WERI-Rb-1 (cell line): ENCODE data around the gene KRTAP3-3.

Experiments
- DNase-seq: peaks from one replicate; pipeline ENCODE4 v3.0.0-alpha.2; 2020
- H3K27ac ChIP-seq: fragments of 250-450 bp; sonication (Bioruptor Pico); 2 replicates; pipeline ENCODE4 v1.5.1; 2020; ENCODE audit warnings: mild to moderate bottlenecking, moderate library complexity
- H3K27me3 ChIP-seq: fragments of 250-450 bp; sonication (Bioruptor Pico); 2 replicates; pipeline ENCODE4 v1.5.1; 2021; ENCODE audit warnings: mild to moderate bottlenecking, low read depth, moderate library complexity; ENCODE audit not compliant: insufficient read depth, severe bottlenecking
- H3K36me3 ChIP-seq: fragments of 250-450 bp; sonication (Bioruptor Pico); 2 replicates; pipeline ENCODE4 v1.5.1; 2020; ENCODE audit warnings: mild to moderate bottlenecking, moderate library complexity
- H3K4me3 ChIP-seq: 2 replicates; pipeline ENCODE4 v1.5.1; 2011; ENCODE audit warnings: low read depth, mild to moderate bottlenecking, control low read depth, low read length
- H3K9me3 ChIP-seq: fragments of 250-450 bp; sonication (Bioruptor Pico); 2 replicates; pipeline ENCODE4 v1.5.1; 2021; ENCODE audit warnings: mild to moderate bottlenecking, moderate library complexity; ENCODE audit not compliant: severe bottlenecking
- TF ChIP-seq, protein P1 (sequence below): IDR thresholded peaks from 2 replicates; pipeline ENCODE4 v1.5.1; 2011; ENCODE audit warnings: low read depth, mild to moderate bottlenecking, control low read depth, inconsistent platforms, low read length

The KRTAP3-3 gene

DNA sequence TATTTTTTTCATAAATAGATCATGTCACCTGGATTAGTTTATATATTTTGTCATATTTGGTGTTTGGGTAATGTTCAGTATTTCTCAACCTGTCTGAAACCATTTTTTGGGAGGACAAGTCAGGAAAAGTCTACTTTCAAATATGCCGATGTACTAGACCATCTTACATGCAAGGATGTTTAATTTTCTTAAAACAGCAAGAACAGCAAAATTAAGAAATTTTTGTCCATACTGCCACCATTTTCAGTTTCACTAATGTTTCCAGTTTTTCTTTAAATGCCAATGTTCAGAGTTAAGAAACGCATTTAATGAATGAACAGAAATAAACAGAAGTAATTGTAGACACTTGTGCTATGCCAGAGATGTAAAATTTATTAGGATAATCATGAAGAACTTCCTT is 880 bp downstream of the KRTAP3-3 start:
- TF ChIP-seq, protein P1, sequence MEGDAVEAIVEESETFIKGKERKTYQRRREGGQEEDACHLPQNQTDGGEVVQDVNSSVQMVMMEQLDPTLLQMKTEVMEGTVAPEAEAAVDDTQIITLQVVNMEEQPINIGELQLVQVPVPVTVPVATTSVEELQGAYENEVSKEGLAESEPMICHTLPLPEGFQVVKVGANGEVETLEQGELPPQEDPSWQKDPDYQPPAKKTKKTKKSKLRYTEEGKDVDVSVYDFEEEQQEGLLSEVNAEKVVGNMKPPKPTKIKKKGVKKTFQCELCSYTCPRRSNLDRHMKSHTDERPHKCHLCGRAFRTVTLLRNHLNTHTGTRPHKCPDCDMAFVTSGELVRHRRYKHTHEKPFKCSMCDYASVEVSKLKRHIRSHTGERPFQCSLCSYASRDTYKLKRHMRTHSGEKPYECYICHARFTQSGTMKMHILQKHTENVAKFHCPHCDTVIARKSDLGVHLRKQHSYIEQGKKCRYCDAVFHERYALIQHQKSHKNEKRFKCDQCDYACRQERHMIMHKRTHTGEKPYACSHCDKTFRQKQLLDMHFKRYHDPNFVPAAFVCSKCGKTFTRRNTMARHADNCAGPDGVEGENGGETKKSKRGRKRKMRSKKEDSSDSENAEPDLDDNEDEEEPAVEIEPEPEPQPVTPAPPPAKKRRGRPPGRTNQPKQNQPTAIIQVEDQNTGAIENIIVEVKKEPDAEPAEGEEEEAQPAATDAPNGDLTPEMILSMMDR, result no peak
- no peak for DNase-seq
- H3K9me3 ChIP-seq, result peaks cover 9% of the 10 kb centered on the region
- no peaks in the 10 kb centered on the region for H3K27me3 ChIP-seq
- no peaks in the 10 kb centered on the region for H3K36me3 ChIP-seq
- H3K4me3 ChIP-seq, result no peak overlapping the region
- H3K27ac ChIP-seq, result peak overlapping the region; percentile 65

DNA sequence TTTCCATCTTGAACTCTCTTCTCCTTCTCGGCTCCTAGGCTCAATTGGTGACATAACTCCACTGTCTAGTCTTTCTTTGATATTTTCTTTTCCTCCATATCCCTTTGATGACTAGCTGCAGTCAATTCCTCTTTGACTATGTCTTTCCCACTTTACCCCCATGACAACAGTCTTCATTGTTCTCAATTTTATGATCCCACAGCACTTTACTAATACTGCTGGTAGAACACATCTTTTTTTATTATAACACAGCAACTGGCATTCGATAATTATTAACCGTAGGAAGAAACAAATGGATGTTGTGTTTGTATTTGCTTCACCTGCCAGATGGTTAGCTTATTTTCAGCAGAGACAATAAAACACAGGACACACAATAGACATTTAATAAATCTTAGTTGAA is 1.3 kb downstream of the KRTAP3-3 start:
- Histone ChIP-seq H3K27me3 (no peaks in the 10 kb centered on the region), H3K36me3 (no peaks in the 10 kb centered on the region), H3K4me3 (no peak overlapping the region), H3K9me3 (peaks cover 9% of the 10 kb centered on the region), H3K27ac (no peak overlapping the region)
- DNase-seq, result no peak
- TF ChIP-seq, protein P1, result no peak

DNA sequence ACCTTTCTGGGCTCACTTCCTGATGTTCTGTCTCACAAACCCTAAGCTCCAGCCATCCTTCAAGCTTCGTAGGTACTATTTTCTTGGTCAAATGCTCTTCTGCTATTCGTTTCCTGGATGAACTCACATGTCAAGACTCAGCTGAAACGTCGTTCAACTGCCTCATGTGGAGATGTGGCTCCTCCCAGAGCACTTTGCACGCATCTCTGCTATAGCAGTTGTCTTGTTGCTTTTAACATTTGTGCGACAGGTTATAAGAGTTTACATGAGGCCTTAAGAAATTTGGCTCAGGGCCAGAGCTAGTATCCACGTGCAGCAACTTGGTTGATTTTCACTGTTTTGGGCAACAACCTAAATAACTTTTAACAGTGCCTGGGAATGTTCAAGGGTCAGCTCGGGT is 7.0 kb downstream of the KRTAP3-3 start:
- H3K4me3 ChIP-seq, result no peak overlapping the region
- H3K9me3 ChIP-seq, result peaks cover 9% of the 10 kb centered on the region
- no peak for DNase-seq
- no peak overlapping the region for H3K27ac ChIP-seq
- no peaks in the 10 kb centered on the region for H3K36me3 ChIP-seq
- TF ChIP-seq, protein P1, result no peak
- no peaks in the 10 kb centered on the region for H3K27me3 ChIP-seq

DNA sequence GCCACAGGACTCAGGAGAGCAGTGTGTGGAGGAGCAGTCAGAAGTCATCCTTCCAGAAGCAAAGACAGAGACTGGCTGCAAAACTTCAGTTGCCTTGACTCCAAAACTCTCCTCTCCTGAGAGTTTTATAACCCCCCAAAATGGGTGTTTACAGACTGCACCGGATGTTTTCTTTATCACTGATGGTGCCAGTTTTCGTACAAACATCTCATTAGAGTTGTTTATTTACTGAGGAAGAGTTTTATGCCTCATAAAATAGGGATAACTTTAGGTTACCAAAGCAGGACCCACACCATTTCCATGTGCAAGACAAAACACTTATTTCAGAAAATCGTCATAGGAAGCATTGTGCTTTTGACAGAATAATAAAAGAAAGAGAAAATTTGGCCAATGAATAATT is 9.7 kb downstream of the KRTAP3-3 start, which contains the start of gene KRT40:
TSS of gene KRT40 (minus strand) at position 101 of the 400 bp plus-strand sequence. CDS start at position 48, 53 bp downstream.
- Histone ChIP-seq H3K9me3 (no peaks in the 10 kb centered on the region), H3K27ac (no peak within 1 kb of the TSS), H3K4me3 (no peak within 1 kb of the TSS), H3K27me3 (no peaks in the 10 kb centered on the region), H3K36me3 (no peaks in the 10 kb centered on the region)
- TF ChIP-seq, protein P1, result no peak
- DNase-seq, result no peak

DNA sequence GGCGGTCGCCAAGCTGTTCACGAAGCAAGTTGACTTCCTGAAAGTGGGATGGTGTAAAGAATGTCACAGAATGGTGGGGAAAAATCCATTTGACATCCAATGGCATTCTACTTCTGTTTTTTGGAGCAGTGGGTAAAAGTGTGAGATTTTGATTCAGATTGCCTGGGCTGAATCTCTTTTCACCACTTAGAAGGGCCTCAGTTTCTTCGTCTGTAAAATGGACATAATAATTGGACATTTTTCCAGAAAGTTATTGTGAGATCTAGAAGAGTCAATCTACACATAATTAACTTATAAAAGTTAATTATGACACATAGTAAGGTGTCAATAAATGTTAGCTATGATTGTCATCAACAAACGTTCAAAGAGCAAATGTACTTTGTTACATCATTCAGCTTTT is 12.8 kb downstream of the KRTAP3-3 start:
- no peaks in the 10 kb centered on the region for H3K9me3 ChIP-seq
- H3K27me3 ChIP-seq, result no peaks in the 10 kb centered on the region
- no peak for DNase-seq
- H3K4me3 ChIP-seq, result peak overlapping the region; percentile 37
- TF ChIP-seq, protein P1, result no peak
- no peaks in the 10 kb centered on the region for H3K36me3 ChIP-seq
- H3K27ac ChIP-seq, result peak overlapping the region; percentile 75

DNA sequence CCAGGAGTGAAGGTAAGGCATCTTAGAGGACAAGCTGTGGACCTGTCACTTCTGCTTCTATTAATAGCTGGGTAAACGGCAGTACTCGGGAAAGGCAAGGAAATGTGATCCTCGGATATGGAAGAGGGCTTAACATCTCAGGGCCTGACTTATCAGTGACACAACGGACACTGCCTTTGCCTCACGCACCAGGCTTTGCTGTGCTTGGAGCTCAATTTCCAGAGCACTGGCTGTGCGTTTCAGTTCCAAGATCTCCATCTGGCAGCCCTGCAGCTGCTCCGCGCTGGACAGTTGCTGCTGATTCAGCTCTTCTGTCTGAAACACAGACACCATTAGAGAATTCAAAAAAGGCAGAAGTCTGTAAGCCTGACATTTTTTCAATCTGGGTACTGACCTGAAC is 13.4 kb downstream of the KRTAP3-3 start:
- Histone ChIP-seq H3K9me3 (no peaks in the 10 kb centered on the region), H3K4me3 (peak overlapping the region; percentile 37), H3K27ac (peak overlapping the region; percentile 75), H3K27me3 (no peaks in the 10 kb centered on the region), H3K36me3 (no peaks in the 10 kb centered on the region)
- TF ChIP-seq, protein P1, result no peak
- DNase-seq, result peak; percentile 93
